ENCODE data around the gene CHMP1A.
"Not testable (repeated sequence)": the region's sequence is repeated elsewhere in the genome, so short reads cannot be mapped to it uniquely, and the experiment has no call there.

Gene CHMP1A

DNA sequence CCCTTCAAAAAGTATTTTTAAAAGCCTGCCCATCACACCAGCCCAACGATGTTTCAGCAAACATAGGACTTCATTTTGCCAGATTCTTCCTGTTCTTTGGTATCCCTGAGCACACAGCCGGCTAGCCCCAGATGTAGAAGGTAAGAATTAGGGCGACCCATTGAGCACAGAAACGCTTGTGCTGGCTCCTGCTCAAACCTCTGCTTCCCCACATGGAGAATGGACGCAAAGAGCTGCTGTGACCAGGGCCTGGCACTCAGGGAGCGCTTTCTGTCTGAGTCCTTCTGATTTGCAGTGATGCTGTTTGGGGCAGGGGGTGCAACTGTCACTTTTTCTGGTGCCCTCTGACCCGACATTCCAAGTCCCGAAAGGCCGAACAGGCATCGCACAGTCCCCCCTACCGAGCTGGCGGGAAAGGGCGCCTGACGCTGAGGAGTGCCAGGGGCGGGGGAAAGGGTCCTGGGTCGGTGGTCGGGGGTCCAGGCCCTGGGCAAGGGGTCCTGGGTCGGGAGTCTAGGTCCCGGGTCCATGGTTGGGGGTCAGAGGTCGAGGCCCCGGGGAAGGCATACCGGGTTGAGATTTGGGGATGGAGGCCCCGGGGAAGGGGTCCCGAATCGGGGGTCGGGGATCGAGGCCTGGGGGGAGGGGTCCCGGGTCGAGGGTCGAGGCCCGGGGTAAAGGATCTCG, 930 bp downstream of the CHMP1A start:
- no peak for DNase-seq

DNA sequence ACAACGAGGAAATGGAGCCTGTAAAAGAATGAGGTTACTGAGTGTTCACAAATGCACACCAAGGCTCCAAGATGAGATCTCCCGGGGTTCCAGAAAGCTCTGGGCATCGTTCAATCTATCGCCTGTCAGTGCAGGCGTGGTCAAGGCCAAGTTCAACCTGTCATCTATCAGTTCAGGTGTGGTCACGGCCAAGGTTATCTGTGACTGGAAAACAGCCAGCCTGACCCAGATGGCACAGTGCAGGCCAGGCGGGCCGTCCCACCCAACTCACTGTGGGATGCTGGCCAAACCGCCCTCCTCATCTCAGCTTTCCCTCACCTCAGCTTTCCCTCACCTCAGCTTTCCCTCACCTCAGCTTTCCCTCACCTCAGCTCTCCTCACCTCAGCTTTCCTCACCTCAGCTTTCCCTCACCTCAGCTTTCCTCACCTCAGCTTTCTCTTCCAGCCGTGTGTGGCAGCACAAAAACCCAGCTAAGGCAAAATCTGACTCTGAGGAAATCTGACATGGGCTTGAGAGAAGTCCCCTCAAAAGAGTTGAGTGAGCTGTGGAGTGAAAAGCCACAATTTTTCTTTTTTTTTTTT, 2.4 kb downstream of the CHMP1A start:
- DNase-seq = no peak

DNA sequence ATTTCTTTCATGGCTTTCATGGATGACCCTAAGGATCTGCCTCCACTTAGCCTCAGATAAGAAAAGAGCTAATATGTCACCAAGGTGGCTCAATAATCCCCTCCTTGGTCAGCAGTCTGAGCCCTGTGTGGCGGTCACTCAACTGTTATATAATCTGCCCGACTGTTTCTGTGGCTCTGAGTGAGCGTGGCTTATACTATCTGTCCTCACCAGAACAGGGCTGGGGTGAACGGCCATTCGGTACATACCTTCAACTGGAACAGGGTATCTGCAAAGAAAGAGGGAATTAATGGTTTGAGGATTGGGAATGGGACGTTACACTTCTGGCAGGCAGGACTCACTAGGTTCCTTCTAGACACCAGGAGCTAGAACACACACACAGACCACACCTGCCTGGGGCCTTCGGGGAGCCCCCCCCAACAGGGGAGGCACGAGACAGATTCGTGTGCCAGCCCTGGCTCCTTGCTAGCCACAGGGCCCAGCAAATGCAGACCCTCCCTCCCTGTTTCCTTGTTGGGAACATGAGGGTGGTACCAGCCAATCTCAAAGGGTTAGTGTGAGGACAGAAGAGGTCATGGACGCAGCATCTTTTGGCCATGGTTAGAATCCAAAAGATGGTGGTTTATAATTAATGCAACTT, 3.7 kb downstream of the CHMP1A start:
- no peak for DNase-seq

DNA sequence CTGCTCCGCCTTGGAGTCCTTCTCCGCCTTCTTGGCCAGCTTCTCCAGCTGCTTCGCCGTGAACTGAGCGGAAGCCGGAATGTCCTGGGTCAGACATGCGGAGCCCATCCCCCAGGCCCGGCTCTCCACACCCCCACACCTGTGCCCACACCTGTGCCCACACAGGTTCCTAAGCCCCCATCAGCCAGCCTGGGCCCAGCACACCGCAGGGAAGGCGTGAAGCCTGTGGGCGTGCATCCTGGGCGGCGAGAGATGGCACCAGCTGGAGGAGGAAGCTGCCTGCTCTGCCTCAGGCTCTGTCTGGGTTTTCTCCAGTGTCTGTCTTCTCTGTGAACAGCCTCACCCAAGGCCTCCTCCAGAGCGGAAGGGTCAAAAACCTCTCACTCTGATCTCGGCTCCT, 5.9 kb downstream of the CHMP1A start:
- DNase-seq = no peak

DNA sequence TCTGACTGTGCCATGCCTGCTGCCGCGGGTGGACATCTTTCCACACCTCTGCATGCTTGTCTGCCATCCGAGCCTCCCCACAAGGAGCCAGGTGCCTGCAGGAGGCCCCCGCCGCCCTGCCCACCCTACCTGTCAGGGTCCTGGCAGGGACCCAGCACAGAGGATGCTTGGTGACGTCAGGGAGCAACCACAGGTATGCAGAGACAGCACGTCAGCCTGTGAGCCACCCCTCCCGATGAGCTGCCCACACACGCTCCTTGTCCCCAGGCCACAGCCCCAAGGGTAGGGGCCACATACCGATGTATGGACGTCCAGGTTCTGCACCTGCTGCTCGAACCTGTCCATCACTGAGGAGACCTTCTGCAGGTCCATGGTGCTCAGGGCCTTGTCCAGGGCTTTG, 10.6 kb downstream of the CHMP1A start:
- no peak for DNase-seq

DNA sequence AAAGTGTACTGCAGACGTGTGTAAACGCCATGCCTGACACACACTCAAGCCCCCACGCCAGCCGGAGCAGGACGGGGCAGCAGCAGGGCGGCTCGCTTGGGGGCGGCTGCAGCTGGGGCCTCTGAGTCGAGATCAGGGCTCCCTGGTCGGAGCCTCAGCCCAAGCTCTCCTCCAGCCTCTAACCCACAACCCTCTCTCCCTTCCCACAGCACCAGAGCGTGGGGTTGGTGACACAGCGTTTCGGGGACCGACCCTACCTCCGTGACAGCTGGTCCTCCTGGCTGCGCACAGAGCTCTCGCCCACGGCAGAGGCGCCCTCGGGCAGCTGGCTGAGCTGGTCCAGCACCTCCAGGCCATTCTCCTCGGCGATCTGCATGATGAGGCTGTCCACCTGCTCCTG, 11.2 kb downstream of the CHMP1A start:
- DNase-seq = no peak

DNA sequence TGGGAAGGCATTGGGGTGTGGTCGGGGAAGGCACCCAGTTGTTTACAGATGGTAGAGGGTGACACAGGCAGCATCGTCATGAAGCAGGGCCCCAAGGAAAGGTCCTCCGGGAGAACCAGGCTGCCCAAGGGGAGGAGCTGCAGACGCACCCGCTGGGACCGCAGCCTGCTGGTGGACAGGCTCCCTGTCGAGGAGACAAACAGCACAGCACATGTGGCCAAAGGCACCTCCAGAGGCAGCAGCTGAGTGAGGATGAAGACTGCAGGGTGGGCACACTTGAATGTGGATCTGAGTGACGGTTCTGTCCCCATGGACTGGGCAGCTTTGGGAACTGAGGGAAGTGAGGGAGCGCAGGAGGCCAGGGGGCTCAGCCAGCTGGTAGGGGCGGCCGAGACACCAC, 12.4 kb downstream of the CHMP1A start:
- DNase-seq = no peak

DNA sequence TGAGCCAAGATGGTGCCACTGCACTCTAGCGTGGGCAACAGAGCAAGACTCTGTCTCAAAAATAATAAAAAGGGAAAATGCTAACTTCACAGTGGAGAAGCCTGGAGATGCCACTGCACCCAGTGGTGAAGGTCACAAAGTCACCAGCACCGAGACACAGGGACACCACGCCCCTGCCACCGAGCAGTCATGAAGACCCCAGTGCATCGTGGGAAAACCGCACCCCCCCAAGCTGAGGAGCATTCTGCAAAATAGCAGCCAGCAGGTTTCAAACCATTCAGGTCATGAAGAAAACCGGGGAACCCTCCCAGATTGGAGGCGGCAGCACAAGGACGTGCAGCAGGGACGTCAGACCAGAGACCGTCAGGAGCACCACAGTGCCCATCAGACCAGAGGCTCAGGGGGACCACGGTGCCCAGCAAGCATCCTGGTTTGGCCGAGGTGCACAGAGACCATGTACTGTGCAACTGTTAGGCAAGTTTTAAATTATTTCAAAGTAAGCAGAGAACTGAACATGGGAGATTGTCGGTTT, 13.7 kb downstream of the CHMP1A start:
- no peak for DNase-seq

DNA sequence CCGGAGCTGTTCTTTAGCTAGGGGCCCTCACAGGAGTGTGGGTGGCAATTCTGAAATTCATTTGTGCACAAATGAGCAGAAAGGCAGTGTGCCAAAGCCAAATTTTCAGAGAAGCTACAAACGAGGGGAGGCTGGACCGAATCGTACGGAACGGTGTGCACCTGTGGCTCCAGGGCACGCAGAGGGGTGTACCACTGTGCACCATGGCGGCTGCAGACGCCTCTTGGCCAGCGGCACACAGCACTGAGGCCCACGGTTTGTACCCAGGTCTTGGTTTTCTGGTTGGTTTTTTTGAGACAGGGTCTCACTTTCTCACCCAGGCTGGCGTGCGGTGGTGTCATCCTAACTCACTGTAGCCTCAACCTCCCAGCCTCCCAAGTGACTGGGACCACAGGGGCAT, 14.9 kb downstream of the CHMP1A start:
- no peak for DNase-seq

DNA sequence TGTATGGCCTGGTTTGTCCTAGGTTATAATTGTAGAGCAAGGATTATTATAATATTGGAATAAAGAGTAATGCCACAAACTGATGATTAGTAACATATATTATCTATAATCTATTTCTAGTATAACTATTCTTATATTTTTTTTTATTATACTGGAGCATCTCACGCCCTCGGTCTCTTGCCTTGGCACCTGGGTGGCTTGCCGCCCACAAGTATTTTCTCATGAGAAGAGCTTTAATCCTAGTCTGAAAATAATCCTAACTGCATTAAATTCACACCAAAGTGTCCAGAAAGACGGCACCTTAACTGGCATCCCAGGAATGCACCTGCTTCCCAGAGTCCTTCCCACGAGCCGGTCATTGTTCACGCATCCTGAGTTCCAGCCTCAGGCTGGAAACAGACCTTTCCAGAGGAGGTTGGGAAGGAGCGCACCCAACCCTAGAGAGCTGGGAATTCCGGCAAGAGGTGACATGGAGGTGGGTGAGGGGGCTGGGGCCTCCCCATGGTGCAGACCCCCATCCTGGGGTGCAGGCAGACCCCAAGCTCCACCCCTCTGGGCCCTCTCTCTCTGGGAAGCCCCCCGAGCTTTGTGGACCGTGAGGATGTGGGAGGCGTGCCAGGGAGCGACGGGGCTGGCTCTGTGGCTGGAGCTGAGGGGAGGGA, 15.9 kb downstream of the CHMP1A start:
- DNase-seq = no peak

DNA sequence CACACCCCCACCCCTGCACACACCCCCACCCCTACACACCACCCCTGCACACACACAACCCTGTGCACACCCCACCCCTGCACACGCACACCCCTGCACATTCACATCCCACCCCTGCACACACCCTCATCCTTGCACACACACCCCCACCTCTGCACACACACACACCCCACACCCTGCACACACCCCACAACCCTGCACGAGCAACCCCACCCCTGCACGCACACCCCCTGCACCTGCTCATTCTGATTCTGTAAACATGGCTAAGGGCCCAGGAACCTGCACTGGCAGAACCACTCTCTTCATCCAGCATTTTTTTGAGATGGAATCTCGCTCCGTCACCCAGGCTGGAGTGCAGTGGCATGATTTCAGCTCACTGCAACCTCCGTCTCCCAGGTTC, 18.1 kb downstream of the CHMP1A start:
- DNase-seq = no peak

DNA sequence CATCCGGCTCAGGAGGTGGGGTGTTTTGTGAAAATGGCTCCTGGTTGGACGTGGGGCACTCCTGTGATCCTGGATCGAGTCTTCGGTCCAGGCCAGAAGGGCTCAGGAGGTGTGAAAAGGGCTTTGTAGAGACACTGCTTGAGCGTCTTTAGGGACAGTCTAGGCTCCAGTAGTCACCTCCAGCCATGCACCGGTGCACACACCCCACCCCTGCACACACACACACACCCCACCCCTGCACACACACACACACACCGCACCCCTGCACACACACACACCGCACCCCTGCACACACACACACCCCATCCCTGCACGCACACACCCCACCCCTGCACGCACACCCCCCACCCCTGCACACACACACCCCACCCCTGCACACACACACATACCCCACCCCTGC, 19.1 kb downstream of the CHMP1A start:
- DNase-seq = no peak

DNA sequence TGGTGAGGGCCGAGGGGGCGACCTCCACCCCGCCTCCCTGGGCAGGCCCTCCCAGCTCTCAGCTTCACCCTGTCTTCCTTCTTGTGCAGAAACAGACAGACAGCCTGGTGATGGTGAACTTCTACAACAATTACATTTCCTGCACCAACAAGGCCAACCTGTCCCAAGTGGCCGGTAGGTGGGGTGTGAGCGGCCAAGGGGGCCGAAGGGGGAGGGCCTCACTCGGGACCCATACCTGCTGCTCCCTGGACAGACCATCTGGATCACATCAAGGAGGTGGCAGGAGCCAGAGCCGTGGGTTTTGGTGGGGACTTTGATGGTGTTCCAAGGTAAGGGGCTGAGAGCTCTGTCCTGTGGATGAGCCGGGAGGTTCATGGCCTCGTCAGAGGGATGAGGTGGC, 20.1 kb downstream of the CHMP1A start:
- DNase-seq = no peak

DNA sequence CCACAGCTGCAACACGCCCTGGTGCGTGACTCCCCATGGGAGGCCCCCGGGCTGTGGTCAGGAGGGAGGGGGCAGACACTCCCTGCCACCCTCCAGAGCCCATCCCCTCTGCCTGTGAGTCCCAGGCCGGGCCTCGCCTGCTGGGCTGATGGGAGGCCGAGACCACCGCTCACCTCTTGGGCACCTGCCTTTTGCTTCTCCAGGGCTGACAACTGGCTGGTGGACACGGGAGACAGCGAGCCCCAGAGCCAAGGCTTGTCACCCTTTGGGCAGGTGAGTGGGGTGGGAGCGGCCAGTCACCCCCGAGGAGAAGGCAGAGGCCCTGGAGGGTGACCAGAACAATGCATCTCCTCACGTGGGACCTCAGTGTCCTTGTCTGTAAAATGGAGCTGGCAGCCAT, 20.8 kb downstream of the CHMP1A start:
- no peak for DNase-seq

DNA sequence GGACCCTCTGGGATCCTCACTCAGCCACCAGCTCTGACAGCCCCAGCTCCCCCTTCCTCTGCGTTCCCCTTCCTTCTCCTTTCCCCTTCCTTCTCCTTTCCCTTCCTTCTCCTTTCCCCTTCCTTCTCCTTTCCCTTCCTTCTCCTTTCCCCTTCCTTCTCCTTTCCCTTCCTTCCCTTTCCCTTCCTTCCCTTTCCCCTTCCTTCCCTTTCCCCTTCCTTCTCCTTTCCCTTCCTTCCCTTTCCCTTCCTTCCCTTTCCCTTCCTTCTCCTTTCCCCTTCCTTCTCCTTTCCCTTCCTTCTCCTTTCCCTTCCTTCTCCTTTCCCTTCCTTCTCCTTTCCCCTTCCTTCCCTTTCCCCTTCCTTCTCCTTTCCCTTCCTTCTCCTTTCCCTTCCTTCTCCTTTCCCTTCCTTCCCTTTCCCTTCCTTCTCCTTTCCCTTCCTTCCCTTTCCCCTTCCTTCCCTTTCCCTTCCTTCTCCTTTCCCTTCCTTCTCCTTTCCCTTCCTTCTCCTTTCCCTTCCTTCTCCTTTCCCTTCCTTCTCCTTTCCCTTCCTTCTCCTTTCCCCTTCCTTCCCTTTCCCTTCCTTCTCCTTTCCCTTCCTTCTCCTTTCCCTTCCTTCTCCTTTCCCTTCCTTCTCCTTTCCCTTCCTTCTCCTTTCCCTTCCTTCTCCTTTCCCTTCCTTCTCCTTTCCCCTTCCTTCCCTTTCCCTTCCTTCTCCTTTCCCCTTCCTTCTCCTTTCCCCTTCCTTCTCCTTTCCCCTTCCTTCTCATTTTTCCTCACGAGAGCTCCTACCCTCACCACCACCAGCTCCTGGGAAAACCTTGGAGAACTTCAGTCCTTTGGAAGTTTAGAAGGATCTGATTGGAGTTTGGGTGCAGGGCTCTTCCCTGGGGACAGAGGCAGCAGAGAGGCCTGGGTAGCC, 22.8 kb downstream of the CHMP1A start:
- not testable (repeated sequence) for DNase-seq

DNA sequence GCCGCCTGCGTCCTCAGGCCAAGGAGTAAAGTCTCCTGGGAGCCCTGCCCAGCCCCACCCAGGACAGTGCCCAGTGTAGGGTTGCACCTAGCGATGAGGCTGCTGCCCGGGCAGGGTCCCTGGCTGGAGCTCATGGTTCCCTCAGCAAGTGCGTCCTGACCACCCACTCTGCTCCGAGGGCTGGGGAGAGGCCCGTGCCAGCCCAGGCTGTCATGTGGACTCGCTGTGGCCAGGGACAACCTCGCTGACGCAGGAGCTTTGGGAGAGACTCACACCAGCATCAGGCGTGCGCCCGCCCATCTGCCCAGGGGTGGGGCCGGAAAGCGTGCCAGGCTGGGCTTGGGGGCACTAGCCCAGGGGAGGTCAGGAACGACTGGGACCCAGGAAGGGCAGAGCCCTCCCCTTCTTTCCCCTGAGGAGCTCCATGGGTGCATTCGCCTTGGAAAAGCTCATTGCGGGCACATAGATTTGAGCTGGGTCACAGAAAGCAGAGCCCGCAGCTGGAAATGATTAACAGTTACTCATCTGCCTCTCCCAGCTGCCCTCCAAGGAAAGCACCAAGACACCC, 24.4 kb downstream of the CHMP1A start:
- DNase-seq = no peak

DNA sequence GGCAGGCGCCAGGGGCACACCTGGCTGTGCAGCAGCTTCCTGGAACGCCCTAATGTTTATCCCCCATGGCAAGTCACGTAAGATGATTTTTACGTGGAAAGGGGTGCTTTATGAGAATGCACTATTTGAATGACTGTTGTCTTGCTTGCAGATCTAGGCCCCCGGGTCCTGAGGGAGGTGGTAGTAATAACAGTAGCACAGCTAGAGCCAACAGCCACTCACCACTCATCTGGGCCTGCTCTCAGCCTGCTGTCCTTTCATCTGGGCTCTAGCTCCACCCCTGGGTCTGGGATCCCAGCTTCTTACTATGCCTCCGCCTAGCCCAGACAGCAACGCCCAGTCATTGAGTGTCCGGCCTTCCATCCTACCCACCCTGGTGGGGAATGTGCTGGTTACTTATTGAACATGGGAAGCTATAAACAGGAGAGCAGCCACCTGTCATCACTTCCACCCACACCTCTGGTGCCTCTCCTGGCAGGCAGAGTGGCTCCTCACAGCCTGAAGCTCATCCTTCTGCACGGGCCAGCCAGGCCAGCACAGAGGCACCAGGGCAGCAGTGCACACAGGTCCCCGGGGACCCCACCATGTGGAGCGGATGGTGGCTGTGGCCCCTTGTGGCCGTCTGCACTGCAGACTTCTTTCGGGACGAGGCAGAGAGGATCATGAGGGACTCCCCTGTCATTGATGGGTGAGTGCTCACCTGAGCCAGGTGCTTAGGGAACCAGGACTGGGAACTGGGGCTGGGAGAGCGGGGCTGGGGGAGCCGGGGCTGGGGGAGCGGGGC, 27.5 kb downstream of the CHMP1A start:
- DNase-seq = no peak

DNA sequence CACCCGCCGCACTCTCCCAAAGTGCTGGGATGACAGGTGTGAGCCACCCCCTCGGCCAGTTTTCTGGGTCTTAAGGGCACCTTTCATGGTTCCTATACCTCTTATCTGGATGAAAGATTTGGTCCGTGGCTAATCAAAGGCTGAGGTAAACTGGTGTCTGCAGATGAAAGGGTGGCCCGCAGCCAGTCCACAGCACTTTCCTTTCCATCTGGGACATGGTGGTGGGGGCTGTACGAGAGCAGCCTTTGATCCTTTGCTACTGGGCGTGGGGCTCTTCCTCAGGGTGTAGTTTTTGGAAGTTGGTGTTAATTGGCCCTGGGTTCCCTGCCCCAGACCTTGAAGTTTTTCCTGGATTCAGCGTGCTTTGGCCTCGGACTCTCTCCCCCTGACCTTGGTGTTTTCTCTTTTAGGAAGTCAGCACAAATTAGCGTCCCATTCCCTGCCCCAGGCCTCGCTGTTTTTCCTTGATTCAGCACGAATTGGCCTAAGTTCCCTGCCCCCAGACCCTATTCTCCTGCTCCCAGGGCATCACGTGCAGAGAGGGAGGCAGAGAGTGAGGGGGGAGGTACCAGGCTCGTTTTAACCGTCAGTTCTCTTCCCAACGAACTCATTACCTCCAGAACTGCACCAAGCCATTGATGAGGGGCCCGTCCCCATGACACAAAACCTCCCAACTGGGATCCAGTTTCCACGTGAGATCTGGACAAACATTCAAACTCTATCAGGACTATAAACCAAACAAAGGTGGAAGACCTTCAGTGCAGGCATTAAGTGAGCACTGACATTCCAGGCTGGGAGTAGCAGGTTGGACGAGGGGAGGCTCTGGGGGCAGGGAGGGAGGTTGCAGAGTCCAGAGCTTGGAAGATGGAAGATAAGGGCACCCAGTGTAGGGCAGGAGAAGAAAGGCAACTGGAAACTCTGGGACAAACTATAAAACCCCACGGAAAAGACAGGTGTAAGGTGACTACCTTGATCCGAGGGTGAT, 32.4 kb downstream of the CHMP1A start:
- DNase-seq = no peak

DNA sequence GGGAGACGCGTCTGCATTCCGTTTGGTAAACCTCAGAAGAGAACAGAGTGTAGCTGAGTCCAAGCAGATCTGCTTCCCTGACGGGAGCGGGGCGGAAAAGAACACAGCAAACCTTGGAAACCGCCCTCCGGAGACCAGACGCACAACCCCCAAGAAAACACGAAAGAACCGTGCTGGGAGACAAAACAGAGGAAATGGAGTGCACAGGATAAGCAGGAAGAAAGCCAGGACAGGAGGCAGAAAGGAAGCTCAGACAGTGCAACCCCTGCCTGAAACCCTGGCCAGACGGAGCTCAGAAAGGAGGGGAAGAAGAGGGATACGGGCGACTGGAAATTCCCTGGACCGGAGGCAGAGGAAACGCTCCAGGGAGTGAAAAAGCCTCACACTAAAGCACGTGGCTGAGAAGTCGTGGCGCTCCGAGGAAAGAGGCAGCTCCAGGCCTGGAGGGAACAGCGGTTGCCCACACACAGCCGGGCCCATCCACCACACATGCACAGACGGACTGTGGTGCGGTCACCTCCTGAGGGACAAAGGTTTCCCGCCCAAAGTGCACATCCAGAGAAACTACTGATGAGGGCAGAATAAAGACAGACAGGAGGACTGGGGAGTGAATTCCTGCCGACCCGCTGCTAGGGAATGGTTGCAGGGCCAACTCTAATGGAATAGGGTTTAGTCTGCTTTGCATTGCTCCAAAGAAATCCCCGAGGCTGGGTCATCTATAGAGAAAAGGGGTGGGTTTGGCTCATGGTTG, 33.8 kb downstream of the CHMP1A start:
- DNase-seq = no peak
